K562 (cell line): ENCODE measurements around the gene RHBDL3. TPM values are rescaled to one million over a fixed set of nuclear protein-coding genes. Genes with fewer than 3 reads are reported as not detected.

Experiments
- ATAC-seq: fragments of 200-7000 bp; cut with Tn5 transposase; 3 replicates; pipeline ENCODE4 v1.9.1; 2020; ENCODE audit warnings: moderate library complexity
- BruUV-seq: library from RNA; stranded (reverse); fragments of 400-500 nt; replicated peaks from 2 replicates; lab custom pipeline; 2021; lab: Mats Ljungman, UMichigan
- CTCF ChIA-PET: fragments of 300-600 bp; formaldehyde crosslinking; extraction: SDS; loops from one replicate; lab custom pipeline; 2021; ENCODE audit warnings: low intra/inter-chr PET ratio; lab: Yijun Ruan, JAX
- POLR2A ChIA-PET: fragments of 300-600, 350-650 bp; sonication (Branson Sonifier 250); formaldehyde crosslinking; extraction: SDS; loops from one replicate; lab custom pipeline; 2021; ENCODE audit warnings: antibody characterized with exemption, inconsistent platforms; lab: Yijun Ruan, JAX
- DNase-seq, 4 experiments: peaks; one replicate each; pipeline versions ENCODE4 v3.0.0 to v3.0.0-alpha.2; 2011 to 2018; ENCODE audit warnings: low spot score in 3 of 4, mixed read lengths in 3 of 4; ENCODE audit errors: extremely low read depth in 1 of 4
- FAIRE-seq: peaks from 2 replicates; lab custom pipeline; 2011; peaks lifted over from hg19 to GRCh38; lab: Jason Lieb, UNC
- H2AFZ ChIP-seq: 2 replicates; pipeline ENCODE4 v1.6.0; 2011; ENCODE audit warnings: low read depth, low read length, control low read depth, inconsistent platforms
- H3K27ac ChIP-seq: fragments of 200-600 bp; 3 replicates; pipeline ENCODE4 v1.8.0; 2011; ENCODE audit warnings: low read depth, mild to moderate bottlenecking, control low read depth, inconsistent platforms, low read length, moderate library complexity, mixed read lengths; ENCODE audit errors: extremely low read depth
- H3K27me3 ChIP-seq, 2 experiments: fragments of 300-600 bp in 1 of 2; 2 replicates in 1 of 2; 3 replicates in 1 of 2; pipeline versions ENCODE4 v1.6.0 to v1.8.0; 2011; ENCODE audit warnings: inconsistent platforms in 2 of 2, low read length in 2 of 2, mild to moderate bottlenecking in 1 of 2, mixed read lengths in 1 of 2, moderate library complexity in 1 of 2; ENCODE audit not compliant: control insufficient read depth in 2 of 2, insufficient read depth in 2 of 2
- H3K36me3 ChIP-seq: fragments of 300-600 bp; 3 replicates; pipeline ENCODE4 v1.8.0; 2011; ENCODE audit warnings: mild to moderate bottlenecking, low read length, inconsistent platforms; ENCODE audit not compliant: control insufficient read depth, insufficient read depth
- H3K4me1 ChIP-seq, 2 experiments: fragments of 200-600 bp in 1 of 2; replicated peaks in 1 of 2; 2 replicates in 1 of 2; 3 replicates in 1 of 2; pipeline versions ENCODE4 v1.5.1 to v1.8.0; 2011; ENCODE audit warnings: inconsistent platforms in 2 of 2, low read length in 2 of 2, mild to moderate bottlenecking in 1 of 2, mixed read lengths in 1 of 2, moderate library complexity in 1 of 2; ENCODE audit not compliant: control insufficient read depth in 2 of 2, insufficient read depth in 2 of 2
- H3K4me2 ChIP-seq: 2 replicates; pipeline ENCODE4 v1.6.1; 2011; ENCODE audit warnings: low read length, control low read depth, inconsistent platforms, mixed read lengths; ENCODE audit not compliant: insufficient read depth
- H3K4me3 ChIP-seq: fragments of 200-600 bp; sonication (generic), shearing (Covaris generic); 2 replicates; pipeline ENCODE4 v1.5.1; 2016; ENCODE audit warnings: control low read depth, inconsistent platforms
- H3K79me2 ChIP-seq: fragments of 200-600 bp; 3 replicates; pipeline ENCODE4 v1.8.0; 2011; ENCODE audit warnings: low read length, inconsistent platforms; ENCODE audit not compliant: control insufficient read depth, insufficient read depth
- H3K9ac ChIP-seq, 2 experiments: 2 replicates each; pipeline versions ENCODE4 v1.6.0 to v1.6.1; 2011; ENCODE audit warnings: low read depth in 2 of 2, low read length in 2 of 2, control low read depth in 1 of 2, inconsistent platforms in 1 of 2, mild to moderate bottlenecking in 1 of 2, mixed read lengths in 1 of 2; ENCODE audit not compliant: insufficient read depth in 1 of 2
- H3K9me1 ChIP-seq: one replicate; pipeline ENCODE4 v1.6.0; 2011; ENCODE audit warnings: inconsistent platforms, mild to moderate bottlenecking, low read length, moderate library complexity; ENCODE audit not compliant: control insufficient read depth, insufficient read depth
- H3K9me3 ChIP-seq: replicated peaks from 2 replicates; pipeline ENCODE4 v1.5.1; 2011; ENCODE audit warnings: low read depth, low read length, inconsistent platforms; ENCODE audit not compliant: control insufficient read depth, insufficient read depth
- H4K20me1 ChIP-seq: replicated peaks from 2 replicates; pipeline ENCODE4 v1.6.1; 2011; ENCODE audit warnings: low read length, inconsistent platforms, mixed read lengths; ENCODE audit not compliant: control insufficient read depth, insufficient read depth
- HDAC6 ChIP-seq: IDR thresholded peaks from 2 replicates; pipeline ENCODE4 v1.6.1; 2012; ENCODE audit warnings: low read depth, mild to moderate bottlenecking, control low read depth, inconsistent platforms, low read length, moderate library complexity
- ID3 ChIP-seq, 2 experiments: fragments of 250-450 bp in 1 of 2; fragments of 450-650 bp in 1 of 2; sonication (Bioruptor Pico) in 1 of 2; IDR thresholded peaks; 2 replicates each; pipeline versions ENCODE4 v1.6.1 to v1.8.0; 2016 to 2021; ENCODE audit warnings: mild to moderate bottlenecking in 2 of 2, moderate library complexity in 2 of 2, missing compliant biosample characterization in 1 of 2, missing genetic modification characterization in 1 of 2
- KLF13 ChIP-seq: fragments of 450-650 bp; IDR thresholded peaks from 2 replicates; pipeline ENCODE4 v1.6.1; 2016; ENCODE audit warnings: missing genetic modification characterization, low read depth, mild to moderate bottlenecking, missing compliant biosample characterization, moderate library complexity, borderline replicate concordance
- KLF6 ChIP-seq: fragments of 250-450 bp; sonication (Bioruptor Pico); IDR thresholded peaks from 2 replicates; pipeline ENCODE4 v1.4.0; 2020; ENCODE audit warnings: mild to moderate bottlenecking, moderate library complexity, borderline replicate concordance
- NCOA2 ChIP-seq, 2 experiments: fragments of 450-650 bp; IDR thresholded peaks; 2 replicates each; pipeline ENCODE4 v1.6.1; 2018; ENCODE audit warnings: mild to moderate bottlenecking in 2 of 2, moderate library complexity in 1 of 2; ENCODE audit not compliant: partially characterized antibody in 2 of 2
- RERE ChIP-seq: sonication (generic); formaldehyde crosslinking; IDR thresholded peaks from 2 replicates; pipeline ENCODE4 v1.8.0; 2023; ENCODE audit warnings: missing genetic modification reagents, mild to moderate bottlenecking, borderline replicate concordance
- ZBTB7A ChIP-seq: IDR thresholded peaks from 2 replicates; pipeline ENCODE4 v1.6.1; 2011; ENCODE audit warnings: low read depth, mild to moderate bottlenecking, low read length, moderate library complexity, borderline replicate concordance; ENCODE audit not compliant: control insufficient read depth
- ZFP91 ChIP-seq: sonication (generic); formaldehyde crosslinking; IDR thresholded peaks from 2 replicates; pipeline ENCODE4 v1.8.0; 2022; ENCODE audit warnings: mild to moderate bottlenecking, missing genetic modification reagents
- WGBS: fragments of 100-300 bp; shearing (Covaris generic); methylation state at CpG from one replicate; pipeline ENCODE4 v1.1.6; 2016; ENCODE audit warnings: low coverage, mixed read lengths; ENCODE audit not compliant: insufficient coverage; ENCODE audit errors: missing lambda C conversion rate; 5-methylcytosine and 5-hydroxymethylcytosine counted together
- in situ Hi-C: fragments of 300-500 bp; cut with MboI; formaldehyde crosslinking; loops from 4 replicates; pipeline ENCODE4 v1.15.0; 2018; ENCODE audit warnings: inconsistent platforms, mixed read lengths
- intact Hi-C: fragments of 100-400 bp; cut with micrococcal nuclease; formaldehyde crosslinking; loops from 2 replicates; pipeline ENCODE4 v1.14.2; 2022
- polyA plus RNA-seq, 8 experiments: library from polyadenylated mRNA; depleted of rRNA in 4 of 8; stranded (reverse) in 5 of 8; unstranded in 3 of 8; fragments of >200 nt; fragmentation: Nextera tagmentation in 2 of 8; fragmentation: Illumina TruSeq in 1 of 8; extraction: Ambion mirVana in 2 of 8; extraction: Trizol in 1 of 8; gene quantifications; 2 replicates each; pipeline versions ENCODE4 v1.2.1 to v1.2.3, GENCODE V29; 2011 to 2014; ENCODE audit warnings: inconsistent platforms in 1 of 8, missing spikeins in 1 of 8
- total RNA-seq, 7 experiments: library from RNA; depleted of rRNA in 6 of 7; stranded (reverse); fragments of >200 nt in 6 of 7; fragmentation: Illumina TruSeq in 2 of 7; extraction: Trizol in 2 of 7; gene quantifications; 2 replicates each; pipeline versions ENCODE4 v1.2.1 to v1.2.3, GENCODE V29; 2011 to 2021; ENCODE audit warnings: low replicate concordance in 1 of 7

RHBDL3 gene
- total and polyA plus RNA-seq, 9 of the 15 experiments (the other 6 are each of a cell fraction or from before 2014, with no cell fraction given): 0.06 to 0.31 (median 0.09) TPM; not detected in 4

- ATAC-seq (no peak), DNase-seq (no peak), FAIRE-seq (no peak)
- Histone ChIP-seq H3K9me3 (no peaks in the 10 kb centered on the region), H4K20me1 (peaks cover 29% of the 10 kb centered on the region), H3K4me2 (peak overlapping the region; percentile 41; the same call in 1 of the 2 replicates), H3K9me1 (peaks cover 4% of the 10 kb centered on the region), H3K79me2 (no peaks in the 10 kb centered on the region), H2AFZ (0 out of 2 replicates have a peak overlapping the region, but pooled peaks have one; percentile 39), H3K36me3 (no peaks in the 10 kb centered on the region), H3K4me3 (peak overlapping the region; percentile 16; the same call in 1 of the 2 replicates), H3K27ac (no peak overlapping the region), H3K27me3 (peaks cover 70 to 81% of the 10 kb centered on the region in 2 experiments), H3K4me1 (peaks cover 0 to 15% of the 10 kb centered on the region in 2 experiments; a peak in 4 of 5 replicates), H3K9ac (peak overlapping the region in 1 of 2 experiments; percentile 24; a peak in 1 of 4 replicates)
- CTCF ChIA-PET: no interaction called here
- 0% methylated on average over 6 of the region's 55 CpGs for WGBS
- TF ChIP-seq ZBTB7A (0 out of 2 replicates have a peak, but pooled peaks have one; percentile 15), KLF6 (CRISPR knock-in tag) (no peak), HDAC6 (no peak), ID3 (CRISPR knock-in tag; IDR thresholded peaks at IDR 0.05) (no peak), ID3 (tag; IDR thresholded peaks at IDR 0.05) (no peak), NCOA2 (IDR thresholded peaks at IDR 0.05; ENCODE audit: partially characterized antibody in 2 of 2) (no peak), RERE (CRISPR knock-in tag) (no peak), ZFP91 (CRISPR knock-in tag) (no peak), KLF13 (tag) (no peak)
- in situ Hi-C loops: no loop called here
- POLR2A ChIA-PET: no interaction called here
- intact Hi-C loops: no loop called here
- no TSS peak for BruUV-seq
These were observed 388 bp downstream of the RHBDL3 start for GRCh38 chr17:32266051-32266388.
